ENCODE measurements around the gene SLF1.

- no peak for TF ChIP-seq POLR2A (IDR thresholded peaks at IDR 0.05)
- TF ChIP-seq, protein P1, sequence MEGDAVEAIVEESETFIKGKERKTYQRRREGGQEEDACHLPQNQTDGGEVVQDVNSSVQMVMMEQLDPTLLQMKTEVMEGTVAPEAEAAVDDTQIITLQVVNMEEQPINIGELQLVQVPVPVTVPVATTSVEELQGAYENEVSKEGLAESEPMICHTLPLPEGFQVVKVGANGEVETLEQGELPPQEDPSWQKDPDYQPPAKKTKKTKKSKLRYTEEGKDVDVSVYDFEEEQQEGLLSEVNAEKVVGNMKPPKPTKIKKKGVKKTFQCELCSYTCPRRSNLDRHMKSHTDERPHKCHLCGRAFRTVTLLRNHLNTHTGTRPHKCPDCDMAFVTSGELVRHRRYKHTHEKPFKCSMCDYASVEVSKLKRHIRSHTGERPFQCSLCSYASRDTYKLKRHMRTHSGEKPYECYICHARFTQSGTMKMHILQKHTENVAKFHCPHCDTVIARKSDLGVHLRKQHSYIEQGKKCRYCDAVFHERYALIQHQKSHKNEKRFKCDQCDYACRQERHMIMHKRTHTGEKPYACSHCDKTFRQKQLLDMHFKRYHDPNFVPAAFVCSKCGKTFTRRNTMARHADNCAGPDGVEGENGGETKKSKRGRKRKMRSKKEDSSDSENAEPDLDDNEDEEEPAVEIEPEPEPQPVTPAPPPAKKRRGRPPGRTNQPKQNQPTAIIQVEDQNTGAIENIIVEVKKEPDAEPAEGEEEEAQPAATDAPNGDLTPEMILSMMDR (IDR thresholded peaks at IDR 0.05): no peak
These were observed 81.1 kb downstream of the SLF1 start for GRCh38 chr5:94699562-94699961.
